Motor neuron (in vitro differentiated cells): ENCODE results near the gene PNPLA7. TPM values are rescaled to one million over a fixed set of nuclear protein-coding genes. Genes with fewer than 3 reads are reported as not detected.
A peak's percentile ranks its signal among the peaks of the same experiment; 100 is the strongest.

ENCODE experiments used
- ATAC-seq, 8 experiments: fragments of 200-7000 bp; cut with Tn5 transposase; replicated peaks in 6 of 8; 2 replicates each; pipeline ENCODE4 v1.8.0; 2021; ENCODE audit warnings: mild to moderate bottlenecking in 8 of 8, moderate library complexity in 8 of 8
- H3K27ac ChIP-seq, 2 donors: fragments of 250-450 bp; sonication (Bioruptor Pico); 2 replicates each; pipeline ENCODE4 v1.9.0; 2021; ENCODE audit warnings: antibody characterized with exemption in 2 of 2, mild to moderate bottlenecking in 2 of 2, moderate library complexity in 1 of 2
- H3K4me1 ChIP-seq, 2 donors: fragments of 250-450 bp; sonication (Bioruptor Pico); replicated peaks in 1 of 2; 2 replicates each; pipeline ENCODE4 v1.6.1; 2021; ENCODE audit warnings: antibody characterized with exemption in 2 of 2, mild to moderate bottlenecking in 2 of 2, moderate library complexity in 1 of 2
- H3K4me3 ChIP-seq, 5 donors: fragments of 250-450 bp; sonication (Bioruptor Pico); 2 replicates each; pipeline ENCODE4 v1.9.0; 2021; ENCODE audit warnings: antibody characterized with exemption in 5 of 5, mild to moderate bottlenecking in 5 of 5, moderate library complexity in 4 of 5
- WGBS, 10 experiments: fragments of 450-650 bp; shearing (Covaris generic); methylation state at CpG; one replicate each; pipeline ENCODE4 v1.0.0; 2022; 5-methylcytosine and 5-hydroxymethylcytosine counted together
- in situ Hi-C, 9 experiments: fragments of 400-800 bp; cut with MboI; loops; one replicate each; pipeline ENCODE4 v1.15.0; 2021; ENCODE audit warnings: low sequenced_read_pairs in 9 of 9, low pct_unique_long_range_greater_than_20kb in 2 of 9; ENCODE audit not compliant: unreplicated experiment in 9 of 9
- total RNA-seq, 8 experiments: library from RNA; unstranded; fragments of 300-600 nt; gene quantifications; 2 replicates each; pipeline versions ENCODE4 v1.2.3 to v1.2.4, GENCODE V29; 2022

PNPLA7 gene
- total RNA-seq, 8 experiments from 2014 or later = 0.16 to 3.3 (median 1.5) TPM

GRCh38 chr9:137446851-137447471, 103.2 kb downstream of the PNPLA7 start:
- peak in 4 of 8 experiments; percentile 8 to 51 (median 28) for ATAC-seq
- no peak overlapping the region for H3K27ac ChIP-seq
- no peak overlapping the region for H3K4me3 ChIP-seq
- in situ Hi-C loops = loop anchor here in 1 of 9 experiments (25.0 kb wide), 1 partner anchor 160 kb away; the partner anchor contains the start of gene TOR4A
- peaks cover 0 to 8% of the 10 kb centered on the region in 2 donors for H3K4me1 ChIP-seq
- WGBS, 10 experiments = 17 to 100% (median 83%) methylated on average over 1 to 5 of the region's 21 CpGs; no CpG with 5 or more reads in 2 of the 10 experiments

- in situ Hi-C loops = loop anchor here in 1 of 9 experiments (25.0 kb wide), 1 partner anchor 159 kb away; the partner anchor contains the start of gene TOR4A
- Histone ChIP-seq H3K4me1 (peaks cover 4 to 8% of the 10 kb centered on the region in 2 donors), H3K27ac (no peak overlapping the region), H3K4me3 (no peak overlapping the region)
- ATAC-seq = peak in 2 of 8 experiments; percentile 1 to 6
- WGBS, 10 experiments = 0 to 100% (median 30%) methylated on average over 1 to 6 of the region's 19 CpGs; no CpG with 5 or more reads in 5 of the 10 experiments
Observed at GRCh38 chr9:137445930-137446431, 104.2 kb downstream of the PNPLA7 start.

- H3K4me3 ChIP-seq = no peak overlapping the region
Observed at GRCh38 chr9:137445275-137445807, 104.9 kb downstream of the PNPLA7 start.

GRCh38 chr9:137444106-137444790, 106.0 kb downstream of the PNPLA7 start:
- Histone ChIP-seq H3K4me3 (no peak overlapping the region), H3K4me1 (peaks cover 4 to 8% of the 10 kb centered on the region in 2 donors), H3K27ac (no peak overlapping the region)
- no peak for ATAC-seq
- in situ Hi-C loops = loop anchor here in 1 of 9 experiments (25.0 kb wide), 1 partner anchor 157 kb away; the partner anchor contains the start of gene TOR4A
- 62 to 100% (median 86%) methylated on average over 1 to 9 of the region's 14 CpGs; no CpG with 5 or more reads in 4 of the 10 experiments for WGBS, 10 experiments

More at GRCh38 chr9:137445275-137445807, 104.9 kb downstream of the PNPLA7 start:
- WGBS, 10 experiments = 0 to 69% (median 0%) methylated on average over 1 to 7 of the region's 14 CpGs; no CpG with 5 or more reads in 3 of the 10 experiments
- peak; percentile 40 to 74 (median 48) for ATAC-seq
- Histone ChIP-seq H3K4me1 (peaks cover 4 to 8% of the 10 kb centered on the region in 2 donors), H3K27ac (no peak overlapping the region)
- in situ Hi-C loops = loop anchor here in 1 of 9 experiments (25.0 kb wide), 1 partner anchor 158 kb away; the partner anchor contains the start of gene TOR4A

GRCh38 chr9:137441935-137442321, 108.3 kb downstream of the PNPLA7 start:
- in situ Hi-C loops = loop anchor here in 1 of 9 experiments (25.0 kb wide), 1 partner anchor 155 kb away; the partner anchor contains the start of gene TOR4A
- Histone ChIP-seq H3K4me1 (peaks cover 4 to 8% of the 10 kb centered on the region in 2 donors), H3K27ac (no peak overlapping the region), H3K4me3 (peak overlapping the region in 1 of 5 donors; percentile 21)
- WGBS, 10 experiments = 0 to 70% (median 30%) methylated on average over 1 to 4 of the region's 7 CpGs; no CpG with 5 or more reads in 1 of the 10 experiments
- ATAC-seq = no peak

- peak; percentile 7 to 72 (median 61) for ATAC-seq
- in situ Hi-C loops = loop anchor here in 1 of 9 experiments (25.0 kb wide), 1 partner anchor 154 kb away; the partner anchor contains the start of gene TOR4A
- WGBS, 10 experiments = no CpG with 5 or more reads among the region's 62 CpGs
- Histone ChIP-seq H3K4me3 (peak within 1 kb of the TSS in 4 of 5 donors; percentile 6 to 21 (median 17)), H3K27ac (no peak within 1 kb of the TSS), H3K4me1 (peaks cover 4 to 8% of the 10 kb centered on the region in 2 donors)
Observed at GRCh38 chr9:137441289-137441934, 108.8 kb downstream of the PNPLA7 start, which contains the start of gene ENTPD8. Gene ENTPD8, minus strand, starts transcription at chr9:137441357. Its CDS starts 3,072 bp downstream, at chr9:137438285.

GRCh38 chr9:137439158-137439714, 111.0 kb downstream of the PNPLA7 start:
- no peak overlapping the region for H3K4me3 ChIP-seq
- no peak for ATAC-seq
- WGBS, 10 experiments = 56 to 100% (median 80%) methylated on average over 2 to 3 of the region's 18 CpGs; no CpG with 5 or more reads in 5 of the 10 experiments
- peaks cover 0 to 4% of the 10 kb centered on the region in 2 donors for H3K4me1 ChIP-seq
- H3K27ac ChIP-seq = no peak overlapping the region
- in situ Hi-C loops = loop anchor here in 1 of 9 experiments (25.0 kb wide), 1 partner anchor 152 kb away; the partner anchor contains the start of gene TOR4A

GRCh38 chr9:137438591-137439157, 111.5 kb downstream of the PNPLA7 start:
- Histone ChIP-seq H3K4me3 (no peak overlapping the region), H3K27ac (no peak overlapping the region), H3K4me1 (peaks cover 0 to 4% of the 10 kb centered on the region in 2 donors)
- ATAC-seq = no peak
- WGBS, 10 experiments = 20 to 80% methylated on average over 1 of the region's 22 CpGs; no CpG with 5 or more reads in 8 of the 10 experiments
- in situ Hi-C loops = loop anchor here in 1 of 9 experiments (25.0 kb wide), 1 partner anchor 151 kb away; the partner anchor contains the start of gene TOR4A

GRCh38 chr9:137437691-137438590, 112.3 kb downstream of the PNPLA7 start:
- no peak overlapping the region for H3K27ac ChIP-seq
- WGBS, 10 experiments = 0 to 84% (median 75%) methylated on average over 1 to 6 of the region's 40 CpGs; no CpG with 5 or more reads in 6 of the 10 experiments
- in situ Hi-C loops = loop anchor here in 1 of 9 experiments (25.0 kb wide), 1 partner anchor 151 kb away; the partner anchor contains the start of gene TOR4A
- peaks cover 0 to 4% of the 10 kb centered on the region in 2 donors for H3K4me1 ChIP-seq
- no peak overlapping the region for H3K4me3 ChIP-seq
- no peak for ATAC-seq

- in situ Hi-C loops = loop anchor here in 1 of 9 experiments (25.0 kb wide), 1 partner anchor 150 kb away; the partner anchor contains the start of gene TOR4A
- H3K4me3 ChIP-seq = no peak overlapping the region
- no peak for ATAC-seq
- WGBS, 10 experiments = 57 to 64% (median 60%) methylated on average over 1 to 5 of the region's 24 CpGs; no CpG with 5 or more reads in 7 of the 10 experiments
- peaks cover 0 to 4% of the 10 kb centered on the region in 2 donors for H3K4me1 ChIP-seq
- no peak overlapping the region for H3K27ac ChIP-seq
Observed at GRCh38 chr9:137436761-137437600, 113.2 kb downstream of the PNPLA7 start.
